ENCODE measurements around the gene DLEC1.
"Not testable (repeated sequence)": the region's sequence is repeated elsewhere in the genome, so short reads cannot be mapped to it uniquely, and the experiment has no call there.

GRCh38 chr3:38135621-38136277, 96.7 kb downstream of the DLEC1 start:
- TF ChIP-seq CTCF (conservative IDR thresholded peaks at IDR 0.05; ENCODE audit: low read length); EZH2phosphoT487 (IDR thresholded peaks at IDR 0.05; ENCODE audit: borderline replicate concordance): not testable (repeated sequence)

Measured in Loucy (cell line).